Measurements from ENCODE around the gene CFAP61.

The CFAP61 gene

GRCh38 chr20:20174089-20174835 lies 121.9 kb downstream of the CFAP61 start:
- no peaks in the 10 kb centered on the region for H3K4me1 ChIP-seq (ENCODE audit: control insufficient read depth, insufficient read depth, low read length, unreplicated experiment)
- no peaks in the 10 kb centered on the region for H3K79me2 ChIP-seq (ENCODE audit: control insufficient read depth, insufficient read depth, low read length, unreplicated experiment)
- H3K27me3 ChIP-seq (ENCODE audit: insufficient read depth, low read length), result peaks cover 5% of the 10 kb centered on the region
- no peaks in the 10 kb centered on the region for H3K36me3 ChIP-seq (ENCODE audit: insufficient read depth, low read length)
- no peak overlapping the region for H2AFZ ChIP-seq (ENCODE audit: low read length, unreplicated experiment)
- H3K4me3 ChIP-seq (ENCODE audit: low read depth, low read length), result no peak overlapping the region
- H3K27ac ChIP-seq (ENCODE audit: low read depth, low read length), result no peak overlapping the region

- Histone ChIP-seq H3K27ac (ENCODE audit: low read depth, low read length) (no peak overlapping the region), H3K4me3 (ENCODE audit: low read depth, low read length) (no peak overlapping the region), H3K4me1 (ENCODE audit: control insufficient read depth, insufficient read depth, low read length, unreplicated experiment) (no peaks in the 10 kb centered on the region), H3K36me3 (ENCODE audit: insufficient read depth, low read length) (no peaks in the 10 kb centered on the region), H3K79me2 (ENCODE audit: control insufficient read depth, insufficient read depth, low read length, unreplicated experiment) (no peaks in the 10 kb centered on the region), H2AFZ (ENCODE audit: low read length, unreplicated experiment) (no peak overlapping the region), H3K27me3 (ENCODE audit: insufficient read depth, low read length) (no peaks in the 10 kb centered on the region)
Measured at GRCh38 chr20:20181322-20181721, 129.0 kb downstream of the CFAP61 start.

GRCh38 chr20:20184149-20184548 lies 131.8 kb downstream of the CFAP61 start:
- Histone ChIP-seq H3K27me3 (ENCODE audit: insufficient read depth, low read length) (no peaks in the 10 kb centered on the region), H3K79me2 (ENCODE audit: control insufficient read depth, insufficient read depth, low read length, unreplicated experiment) (no peaks in the 10 kb centered on the region), H3K4me1 (ENCODE audit: control insufficient read depth, insufficient read depth, low read length, unreplicated experiment) (no peaks in the 10 kb centered on the region), H3K36me3 (ENCODE audit: insufficient read depth, low read length) (no peaks in the 10 kb centered on the region), H3K27ac (ENCODE audit: low read depth, low read length) (no peak overlapping the region), H3K4me3 (ENCODE audit: low read depth, low read length) (no peak overlapping the region), H2AFZ (ENCODE audit: low read length, unreplicated experiment) (no peak overlapping the region)

DNA sequence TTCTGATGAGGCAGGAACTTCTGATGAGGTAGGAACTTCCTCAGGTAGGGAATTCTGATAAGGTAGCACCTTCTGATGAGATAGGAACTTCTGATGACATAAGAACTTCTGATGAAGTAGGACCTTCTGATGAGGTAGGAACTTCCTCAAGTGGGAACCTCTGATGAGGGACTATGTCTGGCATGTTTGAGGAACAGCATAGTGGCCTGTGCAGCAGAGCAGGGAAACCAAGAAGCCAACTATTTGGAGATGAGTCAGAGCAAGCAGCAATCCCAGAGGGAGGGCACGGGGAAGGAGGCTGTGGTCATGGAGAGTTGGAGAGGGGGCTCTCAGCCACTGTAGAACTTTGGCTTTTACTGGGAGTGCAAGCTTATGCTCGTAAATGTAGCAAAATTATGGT lies 132.4 kb downstream of the CFAP61 start:
- Histone ChIP-seq H3K27ac (ENCODE audit: low read depth, low read length) (no peak overlapping the region), H3K36me3 (ENCODE audit: insufficient read depth, low read length) (no peaks in the 10 kb centered on the region), H3K27me3 (ENCODE audit: insufficient read depth, low read length) (no peaks in the 10 kb centered on the region)

GRCh38 chr20:20188647-20189046 lies 136.3 kb downstream of the CFAP61 start:
- Histone ChIP-seq H3K27me3 (ENCODE audit: insufficient read depth, low read length) (no peaks in the 10 kb centered on the region), H3K36me3 (ENCODE audit: insufficient read depth, low read length) (no peaks in the 10 kb centered on the region), H3K79me2 (ENCODE audit: control insufficient read depth, insufficient read depth, low read length, unreplicated experiment) (no peaks in the 10 kb centered on the region), H2AFZ (ENCODE audit: low read length, unreplicated experiment) (no peak overlapping the region), H3K4me3 (ENCODE audit: low read depth, low read length) (no peak overlapping the region), H3K4me1 (ENCODE audit: control insufficient read depth, insufficient read depth, low read length, unreplicated experiment) (no peaks in the 10 kb centered on the region), H3K27ac (ENCODE audit: low read depth, low read length) (no peak overlapping the region)

More for the DNA sequence above, 132.4 kb downstream of the CFAP61 start:
- Histone ChIP-seq H3K79me2 (ENCODE audit: control insufficient read depth, insufficient read depth, low read length, unreplicated experiment) (no peaks in the 10 kb centered on the region), H2AFZ (ENCODE audit: low read length, unreplicated experiment) (no peak overlapping the region), H3K4me3 (ENCODE audit: low read depth, low read length) (no peak overlapping the region), H3K4me1 (ENCODE audit: control insufficient read depth, insufficient read depth, low read length, unreplicated experiment) (no peaks in the 10 kb centered on the region)

DNA sequence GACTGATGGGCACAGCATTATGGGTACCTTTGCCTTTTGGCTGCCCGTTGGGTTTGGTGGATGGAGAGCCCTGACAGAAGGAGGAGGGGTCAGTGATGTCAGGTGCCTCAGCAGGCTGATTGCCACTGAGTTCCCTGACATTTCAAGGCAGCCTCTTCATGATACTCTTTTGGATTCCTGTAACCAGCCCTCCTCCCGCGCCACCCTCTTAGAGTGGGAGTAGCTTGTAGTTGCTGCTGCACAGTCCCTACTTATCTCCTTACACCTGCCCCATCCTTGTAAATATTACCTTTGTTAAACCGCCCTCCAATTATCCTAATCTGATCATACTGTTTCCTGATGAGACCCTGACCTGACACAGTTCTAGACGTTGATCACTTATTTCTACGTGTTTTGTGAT lies 140.0 kb downstream of the CFAP61 start:
- Histone ChIP-seq H3K27ac (ENCODE audit: low read depth, low read length) (no peak overlapping the region), H3K4me3 (ENCODE audit: low read depth, low read length) (no peak overlapping the region), H3K27me3 (ENCODE audit: insufficient read depth, low read length) (peaks cover 4% of the 10 kb centered on the region; the same call in 1 of the 2 replicates), H2AFZ (ENCODE audit: low read length, unreplicated experiment) (no peak overlapping the region), H3K79me2 (ENCODE audit: control insufficient read depth, insufficient read depth, low read length, unreplicated experiment) (no peaks in the 10 kb centered on the region), H3K4me1 (ENCODE audit: control insufficient read depth, insufficient read depth, low read length, unreplicated experiment) (no peaks in the 10 kb centered on the region), H3K36me3 (ENCODE audit: insufficient read depth, low read length) (no peaks in the 10 kb centered on the region)

DNA sequence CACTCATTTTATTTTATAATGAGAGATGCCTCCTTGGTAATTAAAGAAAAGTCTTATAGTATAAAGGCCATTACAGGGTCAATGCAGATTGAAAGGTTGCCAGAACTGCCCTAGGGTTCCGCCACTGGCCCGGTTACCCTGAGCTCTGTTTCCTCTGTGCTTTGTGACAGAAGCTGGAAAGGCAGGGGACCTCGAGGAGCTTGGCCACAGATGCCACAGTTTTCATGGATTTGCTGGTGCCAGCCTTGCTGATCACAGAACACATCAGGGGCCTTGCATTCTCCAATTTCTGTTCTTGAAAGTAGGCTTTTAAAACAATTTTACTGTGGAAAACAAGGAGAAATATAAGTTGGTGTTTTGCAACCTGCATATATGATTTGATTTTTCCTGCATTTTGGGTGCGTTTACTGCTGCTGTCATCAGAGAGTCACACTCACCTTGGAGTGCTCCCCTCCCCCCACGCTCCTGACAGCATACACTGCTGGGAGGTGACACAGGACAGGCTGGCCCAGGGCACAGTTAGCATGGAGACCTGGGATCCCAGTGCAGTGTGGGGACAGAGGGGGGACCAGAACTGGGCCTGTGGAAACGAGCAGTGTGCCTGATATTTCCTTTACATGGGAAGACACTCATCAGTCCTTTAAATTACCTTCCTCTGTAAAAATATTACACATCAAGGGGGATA lies 142.8 kb downstream of the CFAP61 start:
- no peaks in the 10 kb centered on the region for H3K36me3 ChIP-seq (ENCODE audit: insufficient read depth, low read length)
- no peak overlapping the region for H3K27ac ChIP-seq (ENCODE audit: low read depth, low read length)
- no peaks in the 10 kb centered on the region for H3K4me1 ChIP-seq (ENCODE audit: control insufficient read depth, insufficient read depth, low read length, unreplicated experiment)
- H3K27me3 ChIP-seq (ENCODE audit: insufficient read depth, low read length), result peaks cover 24% of the 10 kb centered on the region; the same call in 1 of the 2 replicates
- H3K79me2 ChIP-seq (ENCODE audit: control insufficient read depth, insufficient read depth, low read length, unreplicated experiment), result no peaks in the 10 kb centered on the region
- no peak overlapping the region for H3K4me3 ChIP-seq (ENCODE audit: low read depth, low read length)
- H2AFZ ChIP-seq (ENCODE audit: low read length, unreplicated experiment), result no peak overlapping the region

- no peaks in the 10 kb centered on the region for H3K79me2 ChIP-seq (ENCODE audit: control insufficient read depth, insufficient read depth, low read length, unreplicated experiment)
- H2AFZ ChIP-seq (ENCODE audit: low read length, unreplicated experiment), result no peak overlapping the region
- no peaks in the 10 kb centered on the region for H3K36me3 ChIP-seq (ENCODE audit: insufficient read depth, low read length)
- peaks cover 37% of the 10 kb centered on the region; the same call in 1 of the 2 replicates for H3K27me3 ChIP-seq (ENCODE audit: insufficient read depth, low read length)
- H3K4me3 ChIP-seq (ENCODE audit: low read depth, low read length), result no peak overlapping the region
- H3K27ac ChIP-seq (ENCODE audit: low read depth, low read length), result no peak overlapping the region
- no peaks in the 10 kb centered on the region for H3K4me1 ChIP-seq (ENCODE audit: control insufficient read depth, insufficient read depth, low read length, unreplicated experiment)
Measured at GRCh38 chr20:20196610-20197009, 144.3 kb downstream of the CFAP61 start.

GRCh38 chr20:20198011-20198410 lies 145.7 kb downstream of the CFAP61 start:
- peaks cover 37% of the 10 kb centered on the region; the same call in 1 of the 2 replicates for H3K27me3 ChIP-seq (ENCODE audit: insufficient read depth, low read length)
- no peak overlapping the region for H3K4me3 ChIP-seq (ENCODE audit: low read depth, low read length)

DNA sequence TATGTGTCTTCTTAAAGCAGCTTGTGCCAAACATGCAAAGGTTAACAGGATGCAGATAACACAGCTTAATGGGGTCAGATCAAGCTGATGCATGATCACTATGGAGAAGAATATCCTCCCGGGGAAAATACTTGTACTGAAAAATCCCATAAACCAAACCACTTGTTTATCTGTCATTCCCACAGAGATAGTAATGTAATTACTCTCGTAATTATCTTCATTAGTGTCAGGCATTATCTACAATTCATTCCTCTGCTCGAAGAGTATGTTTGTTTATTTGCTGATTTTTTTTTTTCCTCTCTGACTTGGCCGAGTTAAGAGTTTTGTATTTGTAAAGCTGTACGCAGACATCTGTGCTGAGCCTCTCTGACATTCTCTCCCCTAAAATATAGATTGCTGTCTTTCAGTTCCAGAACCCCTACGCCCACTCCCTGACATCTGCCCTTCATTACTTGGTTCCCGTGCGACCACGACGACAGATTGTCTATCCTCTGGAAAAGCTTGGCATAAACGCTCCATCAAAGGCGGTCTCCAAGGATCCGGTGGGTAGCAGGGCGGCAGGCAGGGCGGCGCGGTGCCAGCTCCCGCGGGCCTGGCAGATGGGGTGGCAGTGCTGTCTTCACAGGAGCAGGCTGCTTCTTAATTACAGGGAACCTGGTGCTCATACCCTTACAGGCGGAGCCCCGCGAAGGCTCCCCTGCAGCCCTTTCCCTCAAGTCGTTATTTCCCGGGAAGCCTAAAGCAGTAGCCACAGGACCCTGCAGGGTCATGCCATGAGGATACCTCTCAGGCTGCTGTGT lies 147.2 kb downstream of the CFAP61 start:
- Histone ChIP-seq H3K4me1 (ENCODE audit: control insufficient read depth, insufficient read depth, low read length, unreplicated experiment) (no peaks in the 10 kb centered on the region), H3K4me3 (ENCODE audit: low read depth, low read length) (no peak overlapping the region), H3K79me2 (ENCODE audit: control insufficient read depth, insufficient read depth, low read length, unreplicated experiment) (no peaks in the 10 kb centered on the region), H3K27ac (ENCODE audit: low read depth, low read length) (no peak overlapping the region), H3K36me3 (ENCODE audit: insufficient read depth, low read length) (no peaks in the 10 kb centered on the region), H3K27me3 (ENCODE audit: insufficient read depth, low read length) (peaks cover 37% of the 10 kb centered on the region; the same call in 1 of the 2 replicates), H2AFZ (ENCODE audit: low read length, unreplicated experiment) (no peak overlapping the region)

More at GRCh38 chr20:20198011-20198410, 145.7 kb downstream of the CFAP61 start:
- Histone ChIP-seq H3K79me2 (ENCODE audit: control insufficient read depth, insufficient read depth, low read length, unreplicated experiment) (no peaks in the 10 kb centered on the region), H3K36me3 (ENCODE audit: insufficient read depth, low read length) (no peaks in the 10 kb centered on the region), H2AFZ (ENCODE audit: low read length, unreplicated experiment) (no peak overlapping the region), H3K4me1 (ENCODE audit: control insufficient read depth, insufficient read depth, low read length, unreplicated experiment) (no peaks in the 10 kb centered on the region), H3K27ac (ENCODE audit: low read depth, low read length) (no peak overlapping the region)

Measured in ACC112 (cell line).